LNCaP clone FGC (cell line): ENCODE data around the gene DBT.

Source experiments
- DNase-seq: peaks from one replicate; pipeline ENCODE4 v3.0.0-alpha.2; 2011; ENCODE audit warnings: low read depth
- H3K4me3 ChIP-seq: 2 replicates; pipeline ENCODE4 v1.5.1; 2011; ENCODE audit warnings: mild to moderate bottlenecking, low read depth, low read length, control low read depth
- TF ChIP-seq, protein P1 (sequence below): IDR thresholded peaks from 2 replicates; pipeline ENCODE4 v1.5.1; 2012; ENCODE audit warnings: mild to moderate bottlenecking; ENCODE audit not compliant: control insufficient read depth, insufficient read depth; ENCODE audit errors: extremely low read depth

DBT gene

DNA sequence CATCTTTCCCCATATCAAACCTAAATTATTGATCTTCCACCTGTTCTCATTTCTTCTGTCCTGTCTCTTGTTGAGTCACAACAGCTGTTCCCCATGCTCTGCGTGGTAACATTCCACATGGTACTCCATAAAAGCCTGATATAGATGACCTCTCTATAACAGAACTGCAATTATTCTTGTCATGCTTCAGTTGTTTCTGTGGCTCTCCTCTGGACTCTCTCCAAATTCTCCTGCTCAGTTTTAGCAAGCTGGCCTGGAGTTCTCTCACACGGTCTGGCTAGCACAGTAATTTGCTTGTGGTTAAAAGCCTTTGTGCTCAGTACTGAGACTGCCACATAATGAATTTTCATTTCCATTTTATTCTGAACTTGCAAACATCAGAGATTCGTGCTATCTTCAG is 61.0 kb downstream of the DBT start:
- TF ChIP-seq, protein P1, sequence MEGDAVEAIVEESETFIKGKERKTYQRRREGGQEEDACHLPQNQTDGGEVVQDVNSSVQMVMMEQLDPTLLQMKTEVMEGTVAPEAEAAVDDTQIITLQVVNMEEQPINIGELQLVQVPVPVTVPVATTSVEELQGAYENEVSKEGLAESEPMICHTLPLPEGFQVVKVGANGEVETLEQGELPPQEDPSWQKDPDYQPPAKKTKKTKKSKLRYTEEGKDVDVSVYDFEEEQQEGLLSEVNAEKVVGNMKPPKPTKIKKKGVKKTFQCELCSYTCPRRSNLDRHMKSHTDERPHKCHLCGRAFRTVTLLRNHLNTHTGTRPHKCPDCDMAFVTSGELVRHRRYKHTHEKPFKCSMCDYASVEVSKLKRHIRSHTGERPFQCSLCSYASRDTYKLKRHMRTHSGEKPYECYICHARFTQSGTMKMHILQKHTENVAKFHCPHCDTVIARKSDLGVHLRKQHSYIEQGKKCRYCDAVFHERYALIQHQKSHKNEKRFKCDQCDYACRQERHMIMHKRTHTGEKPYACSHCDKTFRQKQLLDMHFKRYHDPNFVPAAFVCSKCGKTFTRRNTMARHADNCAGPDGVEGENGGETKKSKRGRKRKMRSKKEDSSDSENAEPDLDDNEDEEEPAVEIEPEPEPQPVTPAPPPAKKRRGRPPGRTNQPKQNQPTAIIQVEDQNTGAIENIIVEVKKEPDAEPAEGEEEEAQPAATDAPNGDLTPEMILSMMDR, result no peak
- peak; percentile 10 for DNase-seq
- no peak overlapping the region for H3K4me3 ChIP-seq

DNA sequence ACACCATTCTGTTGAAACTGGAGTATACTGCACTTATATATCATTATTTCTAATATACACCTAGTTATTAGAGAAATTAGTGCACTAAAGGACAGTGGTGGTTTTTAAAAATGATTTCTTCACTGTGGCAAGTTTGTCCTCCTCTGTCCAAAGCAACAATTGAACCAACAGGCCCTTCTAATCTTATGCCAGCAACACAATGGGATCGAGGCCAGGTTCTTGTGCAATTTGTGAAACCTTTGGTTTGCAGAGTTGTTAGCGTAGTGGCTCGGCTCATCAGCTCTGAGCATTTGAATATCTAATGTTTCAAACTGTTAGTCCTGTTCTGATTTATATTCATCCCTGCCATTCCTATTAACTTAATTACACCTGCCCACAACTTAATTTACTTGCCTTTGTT is 61.7 kb downstream of the DBT start:
- peak; percentile 40 for DNase-seq
- TF ChIP-seq, protein P1, result no peak
- no peak overlapping the region for H3K4me3 ChIP-seq

DNA sequence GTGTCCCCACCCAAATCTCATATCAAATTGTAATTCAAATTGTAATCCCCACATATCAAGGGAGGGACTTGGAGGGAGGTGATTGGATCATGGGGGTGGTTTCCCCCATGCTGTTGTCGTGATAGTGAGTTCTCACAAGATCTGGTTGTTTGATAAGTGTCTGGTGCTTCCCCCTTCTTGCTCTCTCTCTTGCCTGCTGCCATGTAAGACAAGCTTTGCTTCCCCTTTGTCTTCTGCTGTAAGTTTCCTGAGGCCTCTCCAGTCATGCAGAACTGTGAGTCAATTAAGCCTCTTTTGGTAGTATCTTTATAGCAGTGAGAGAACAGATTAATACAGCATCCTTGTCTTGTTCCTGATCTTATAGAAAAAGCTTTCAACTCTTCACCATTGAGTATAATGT is 65.1 kb downstream of the DBT start:
- TF ChIP-seq, protein P1, result no peak
- no peak for DNase-seq
- H3K4me3 ChIP-seq, result no peak overlapping the region

DNA sequence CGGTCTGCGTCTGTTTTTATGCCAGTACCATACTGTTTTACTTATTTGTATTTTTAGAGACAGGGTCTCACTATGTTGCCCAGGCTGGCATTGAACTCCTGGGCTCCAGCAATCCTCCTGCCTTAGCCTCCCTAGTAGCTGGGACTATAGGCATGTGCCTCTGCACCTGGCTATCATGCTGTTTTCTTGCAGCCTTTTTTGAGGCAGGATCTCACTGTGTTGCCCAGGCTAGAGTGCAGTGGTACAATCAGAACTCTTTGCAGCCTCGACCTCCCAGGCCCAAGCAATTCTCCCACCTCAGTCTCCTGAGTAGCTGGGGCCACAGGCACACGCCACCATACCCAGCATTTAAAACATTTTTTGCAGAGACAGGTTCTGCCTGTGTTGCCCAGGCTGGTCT is 66.3 kb downstream of the DBT start:
- TF ChIP-seq, protein P1, result no peak
- no peak overlapping the region for H3K4me3 ChIP-seq
- DNase-seq, result no peak

DNA sequence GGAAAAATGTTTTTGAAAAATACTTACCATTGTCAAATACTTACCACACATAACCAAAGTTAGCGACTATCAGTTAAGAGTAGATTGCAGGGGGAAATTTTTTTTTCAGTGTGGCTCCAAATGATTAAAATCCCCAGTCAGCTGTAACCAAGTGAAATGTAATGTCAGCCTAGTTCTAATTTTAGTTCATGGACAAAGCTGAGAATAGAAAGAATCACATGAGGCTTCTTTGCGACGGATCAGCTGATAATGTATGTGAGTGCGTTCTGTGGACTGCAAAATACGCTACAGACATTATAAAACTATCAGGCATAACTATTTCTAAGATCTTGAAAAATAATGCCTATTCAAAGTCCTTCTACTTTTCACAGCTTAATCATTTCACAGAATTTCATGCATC is 71.5 kb downstream of the DBT start, which contains the start of gene LRRC39:
TSS of gene LRRC39 (minus strand) at position 166 of the 400 bp plus-strand sequence. CDS start 9,740 bp downstream, outside the sequence.
- TF ChIP-seq, protein P1, result no peak
- DNase-seq, result no peak
- no peak within 1 kb of the TSS for H3K4me3 ChIP-seq

DNA sequence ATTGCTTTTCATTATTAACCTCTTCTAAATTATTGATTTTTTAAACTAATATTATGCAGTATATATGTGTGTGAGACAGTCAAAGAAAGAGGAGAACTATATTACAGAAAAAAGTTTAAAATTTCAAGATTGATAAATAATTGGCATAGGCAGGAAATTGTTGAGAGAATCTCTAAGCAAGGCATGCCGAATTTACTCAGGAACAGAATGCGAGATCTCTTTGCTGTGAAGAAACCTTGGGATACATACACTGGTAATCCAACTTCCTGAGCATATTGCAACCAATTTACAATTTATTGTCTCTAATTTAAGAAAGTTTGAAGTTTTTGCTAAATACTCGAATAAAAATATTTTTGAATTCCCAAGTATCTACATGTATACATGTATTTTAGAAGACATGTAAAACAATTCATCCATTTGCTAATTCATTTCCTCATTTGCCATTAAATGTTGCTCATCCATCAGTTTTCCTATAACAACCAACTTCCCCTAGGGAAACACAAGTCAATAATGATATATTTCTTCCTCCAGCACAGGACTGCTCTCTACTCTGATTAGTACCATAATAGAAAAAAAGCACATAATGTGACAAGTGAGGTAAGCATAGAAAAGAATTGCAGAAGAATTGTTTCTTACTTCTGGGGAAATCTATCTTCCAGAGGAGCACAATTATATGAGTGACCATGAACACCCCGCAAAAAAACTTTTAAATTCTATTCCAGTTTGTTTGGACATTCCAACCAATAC is 72.2 kb downstream of the DBT start:
- H3K4me3 ChIP-seq, result no peak overlapping the region
- TF ChIP-seq, protein P1, result no peak
- DNase-seq, result no peak

DNA sequence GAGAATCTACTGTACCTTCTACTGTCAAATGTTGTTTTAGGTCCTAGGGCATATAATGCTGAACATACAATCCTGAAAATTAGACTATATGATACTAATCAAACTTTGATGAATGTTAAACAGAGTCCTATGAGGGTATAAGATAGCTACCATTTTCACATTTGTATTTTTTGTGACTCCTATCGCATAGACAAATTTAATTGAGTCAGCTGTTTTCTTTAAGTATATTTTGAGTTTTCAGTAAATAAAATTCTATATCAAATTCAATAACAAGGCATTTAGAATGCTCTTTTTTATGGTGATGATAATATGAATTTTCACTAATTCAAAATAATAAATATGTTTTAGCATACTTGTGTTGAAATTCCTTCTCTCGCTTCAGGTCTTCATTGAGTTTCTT is 81.6 kb downstream of the DBT start:
- no peak overlapping the region for H3K4me3 ChIP-seq
- no peak for DNase-seq
- TF ChIP-seq, protein P1, result no peak
